ENCODE results near the gene CYSRT1.
A peak's percentile ranks its signal among the peaks of the same experiment; 100 is the strongest.

CYSRT1 gene

GRCh38 chr9:137212520-137212919 is 12.5 kb upstream of the CYSRT1 start:
- DNase-seq (ENCODE audit: low spot score), result no peak

GRCh38 chr9:137213160-137214060 is 11.6 kb upstream of the CYSRT1 start:
- DNase-seq (ENCODE audit: low spot score), result no peak

- no peak for DNase-seq (ENCODE audit: low spot score)
These were observed 10.4 kb upstream of the CYSRT1 start for GRCh38 chr9:137214620-137215019.

GRCh38 chr9:137215196-137215986 is 9.6 kb upstream of the CYSRT1 start:
- DNase-seq (ENCODE audit: low spot score), result no peak

GRCh38 chr9:137216188-137216965 is 8.6 kb upstream of the CYSRT1 start:
- DNase-seq (ENCODE audit: low spot score), result no peak

- peak; percentile 73 for DNase-seq (ENCODE audit: low spot score)
These were observed 7.4 kb upstream of the CYSRT1 start for GRCh38 chr9:137217276-137218211.

GRCh38 chr9:137218212-137218753 is 6.7 kb upstream of the CYSRT1 start:
- no peak for DNase-seq (ENCODE audit: low spot score)

- DNase-seq (ENCODE audit: low spot score), result no peak
These were observed 6.2 kb upstream of the CYSRT1 start for GRCh38 chr9:137218754-137219271.

- no peak for DNase-seq (ENCODE audit: low spot score)
These were observed 5.1 kb upstream of the CYSRT1 start for GRCh38 chr9:137219757-137220316.

- no peak for DNase-seq (ENCODE audit: low spot score)
These were observed 4.5 kb upstream of the CYSRT1 start for GRCh38 chr9:137220317-137221094.

- no peak for DNase-seq (ENCODE audit: low spot score)
These were observed 3.9 kb upstream of the CYSRT1 start for GRCh38 chr9:137221095-137221505.

- DNase-seq (ENCODE audit: low spot score), result peak; percentile 73
These were observed 3.4 kb upstream of the CYSRT1 start for GRCh38 chr9:137221506-137222111.

GRCh38 chr9:137222190-137223077 is 2.5 kb upstream of the CYSRT1 start, which contains the start of gene RNF208:
RNF208 (minus strand) TSS chr9:137222240; CDS start chr9:137221212, 1,028 bp downstream.
- DNase-seq (ENCODE audit: low spot score), result peak; percentile 70

- peak; percentile 98 for DNase-seq (ENCODE audit: low spot score)
These were observed 1.6 kb upstream of the CYSRT1 start for GRCh38 chr9:137223078-137223970.

- no peak for DNase-seq (ENCODE audit: low spot score)
These were observed 841 bp downstream of the CYSRT1 start for GRCh38 chr9:137225699-137226331.

- DNase-seq (ENCODE audit: low spot score), result no peak
These were observed 1.5 kb downstream of the CYSRT1 start for GRCh38 chr9:137226338-137227053.

All from ecto neural progenitor cell (in vitro differentiated cells).